IMR-90 (cell line): Measurements from ENCODE around the gene PDZD2.

Experiments used
- POLR2A ChIP-seq: IDR thresholded peaks from 2 replicates; pipeline ENCODE4 v1.6.1; 2012; ENCODE audit warnings: mild to moderate bottlenecking, low read depth, low read length
- TF ChIP-seq, protein P1 (sequence below): fragments of 150-350 bp; IDR thresholded peaks from 2 replicates; pipeline ENCODE4 v1.6.1; 2017; ENCODE audit warnings: mild to moderate bottlenecking, antibody characterized with exemption, low read length, low read depth

DNA sequence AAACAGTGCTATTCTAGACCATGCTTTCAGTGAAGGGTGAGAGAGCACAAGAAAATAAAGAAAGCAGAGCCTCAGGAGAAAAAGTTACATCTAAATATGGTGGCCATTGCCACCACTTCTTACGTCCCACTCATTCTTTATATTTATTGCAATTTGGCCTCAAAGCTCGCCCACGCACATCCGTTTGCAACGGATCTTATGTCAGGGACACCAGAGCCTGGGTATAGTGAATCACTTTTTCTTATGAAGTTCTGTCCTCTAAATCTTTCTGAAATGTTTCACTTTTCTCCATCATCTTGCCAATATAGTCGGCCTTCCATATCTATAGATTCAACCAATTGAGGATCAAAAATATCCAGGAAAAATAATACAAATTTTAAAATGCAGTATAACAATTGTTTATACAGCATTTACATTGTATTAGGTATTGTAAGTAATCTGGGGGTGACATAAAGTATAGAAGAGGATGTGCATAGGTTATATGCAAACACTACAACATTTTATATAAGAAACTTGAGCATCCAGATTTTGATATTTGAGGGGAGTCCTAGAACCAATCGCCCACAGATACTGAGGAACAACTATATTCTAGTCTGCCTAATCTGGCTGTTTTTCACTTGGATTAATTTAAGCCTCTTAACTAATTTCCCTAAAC lies 500.0 kb downstream of the PDZD2 start:
- TF ChIP-seq, protein P1, sequence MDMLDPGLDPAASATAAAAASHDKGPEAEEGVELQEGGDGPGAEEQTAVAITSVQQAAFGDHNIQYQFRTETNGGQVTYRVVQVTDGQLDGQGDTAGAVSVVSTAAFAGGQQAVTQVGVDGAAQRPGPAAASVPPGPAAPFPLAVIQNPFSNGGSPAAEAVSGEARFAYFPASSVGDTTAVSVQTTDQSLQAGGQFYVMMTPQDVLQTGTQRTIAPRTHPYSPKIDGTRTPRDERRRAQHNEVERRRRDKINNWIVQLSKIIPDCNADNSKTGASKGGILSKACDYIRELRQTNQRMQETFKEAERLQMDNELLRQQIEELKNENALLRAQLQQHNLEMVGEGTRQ: no peak
- TF ChIP-seq POLR2A: no peak
